Thymus (tissue), 11 donors: Measurements from ENCODE around the gene CELF4. TPM values are rescaled to one million over a fixed set of nuclear protein-coding genes. Genes with fewer than 3 reads are reported as not detected.

Source experiments
- DNase-seq, 9 donors: peaks; one replicate each; pipeline ENCODE4 v3.0.0-alpha.2; 2013; ENCODE audit warnings: low spot score in 9 of 9, low read depth in 6 of 9, missing footprints in 1 of 9
- H3K27ac ChIP-seq, 2 donors: one replicate each; pipeline ENCODE4 v1.5.1; 2013; ENCODE audit warnings: control low read depth in 1 of 2, low read depth in 1 of 2, low read length in 1 of 2, mild to moderate bottlenecking in 1 of 2, moderate library complexity in 1 of 2
- H3K27me3 ChIP-seq, 2 donors: one replicate each; pipeline ENCODE4 v1.5.1; 2013; ENCODE audit warnings: low read length in 1 of 2; ENCODE audit not compliant: control insufficient read depth in 2 of 2, insufficient read depth in 1 of 2
- H3K36me3 ChIP-seq, 2 donors: one replicate each; pipeline ENCODE4 v1.5.1; 2013; ENCODE audit warnings: low read length in 1 of 2, mild to moderate bottlenecking in 1 of 2, moderate library complexity in 1 of 2; ENCODE audit not compliant: control insufficient read depth in 2 of 2, insufficient read depth in 2 of 2
- H3K4me1 ChIP-seq, 2 donors: one replicate each; pipeline ENCODE4 v1.5.1; 2013; ENCODE audit warnings: low read length in 2 of 2; ENCODE audit not compliant: control insufficient read depth in 2 of 2, insufficient read depth in 2 of 2
- H3K4me3 ChIP-seq, 2 donors: one replicate each; pipeline ENCODE4 v1.5.1; 2013; ENCODE audit warnings: low read length in 2 of 2, control low read depth in 1 of 2, mild to moderate bottlenecking in 1 of 2
- H3K9me3 ChIP-seq, 2 donors: one replicate each; pipeline ENCODE4 v1.5.1; 2013; ENCODE audit warnings: low read length in 1 of 2, mild to moderate bottlenecking in 1 of 2; ENCODE audit not compliant: control insufficient read depth in 2 of 2, insufficient read depth in 1 of 2
- WGBS: extraction: QIAGEN DNeasy Blood & Tissue Kit; methylation state at CpG from one replicate; pipeline ENCODE4 v1.1.7; 2013; 5-methylcytosine and 5-hydroxymethylcytosine counted together
- polyA plus RNA-seq: library from polyadenylated mRNA; stranded (reverse); fragments of 200-250 nt; gene quantifications from one replicate; pipeline ENCODE4 v1.2.3, GENCODE V29; 2013
- total RNA-seq: library from RNA; stranded (reverse); fragments of 120-200 nt; gene quantifications from one replicate; pipeline ENCODE4 v1.2.4, GENCODE V29; 2013
- donor health status: healthy.

CELF4 gene
- total and polyA plus RNA-seq, 2 donors: 0.05 to 0.39 TPM

GRCh38 chr18:37341016-37341415, 224.6 kb downstream of the CELF4 start:
- WGBS: 84% methylated on average over 2 of the region's 2 CpGs
- peaks cover 0 to 6% of the 10 kb centered on the region in 2 donors for H3K27me3 ChIP-seq

GRCh38 chr18:37339701-37340215, 225.8 kb downstream of the CELF4 start:
- no peaks in the 10 kb centered on the region for H3K36me3 ChIP-seq
- DNase-seq: no peak
- H3K4me1 ChIP-seq: no peaks in the 10 kb centered on the region
- H3K27me3 ChIP-seq: peaks cover 0 to 6% of the 10 kb centered on the region in 2 donors
- H3K27ac ChIP-seq: no peak overlapping the region
- no peaks in the 10 kb centered on the region for H3K9me3 ChIP-seq
- no peak overlapping the region for H3K4me3 ChIP-seq
- 74% methylated on average over 11 of the region's 11 CpGs for WGBS

More at GRCh38 chr18:37341016-37341415, 224.6 kb downstream of the CELF4 start:
- Histone ChIP-seq H3K27ac (no peak overlapping the region), H3K36me3 (no peaks in the 10 kb centered on the region), H3K4me3 (no peak overlapping the region), H3K9me3 (no peaks in the 10 kb centered on the region), H3K4me1 (no peaks in the 10 kb centered on the region)
- no peak for DNase-seq

- H3K9me3 ChIP-seq: no peaks in the 10 kb centered on the region
- H3K27me3 ChIP-seq: no peaks in the 10 kb centered on the region
- no peaks in the 10 kb centered on the region for H3K4me1 ChIP-seq
- no peak overlapping the region for H3K27ac ChIP-seq
- no peak for DNase-seq
- H3K36me3 ChIP-seq: no peaks in the 10 kb centered on the region
- WGBS: 95% methylated on average over 27 of the region's 27 CpGs
- H3K4me3 ChIP-seq: no peak overlapping the region
These were observed 228.9 kb downstream of the CELF4 start for GRCh38 chr18:37336568-37337285.

- Histone ChIP-seq H3K4me3 (no peak overlapping the region), H3K27ac (no peak overlapping the region), H3K9me3 (no peaks in the 10 kb centered on the region), H3K36me3 (no peaks in the 10 kb centered on the region), H3K27me3 (no peaks in the 10 kb centered on the region), H3K4me1 (no peaks in the 10 kb centered on the region)
- 89% methylated on average over 3 of the region's 3 CpGs for WGBS
- DNase-seq: no peak
These were observed 230.2 kb downstream of the CELF4 start for GRCh38 chr18:37335409-37335736.

GRCh38 chr18:37334631-37335408, 230.8 kb downstream of the CELF4 start:
- no peaks in the 10 kb centered on the region for H3K27me3 ChIP-seq
- H3K9me3 ChIP-seq: no peaks in the 10 kb centered on the region
- H3K36me3 ChIP-seq: no peaks in the 10 kb centered on the region
- WGBS: 91% methylated on average over 23 of the region's 23 CpGs
- no peak overlapping the region for H3K4me3 ChIP-seq
- no peak for DNase-seq
- H3K4me1 ChIP-seq: no peaks in the 10 kb centered on the region
- no peak overlapping the region for H3K27ac ChIP-seq

GRCh38 chr18:37332628-37333420, 232.8 kb downstream of the CELF4 start:
- Histone ChIP-seq H3K9me3 (no peaks in the 10 kb centered on the region), H3K27ac (no peak overlapping the region), H3K36me3 (no peaks in the 10 kb centered on the region), H3K4me3 (no peak overlapping the region), H3K4me1 (no peaks in the 10 kb centered on the region), H3K27me3 (no peaks in the 10 kb centered on the region)
- WGBS: 87% methylated on average over 17 of the region's 17 CpGs
- DNase-seq: no peak

GRCh38 chr18:37332219-37332618, 233.4 kb downstream of the CELF4 start:
- H3K27ac ChIP-seq: no peak overlapping the region
- no peaks in the 10 kb centered on the region for H3K36me3 ChIP-seq
- WGBS: 92% methylated on average over 8 of the region's 8 CpGs
- H3K9me3 ChIP-seq: no peaks in the 10 kb centered on the region
- no peaks in the 10 kb centered on the region for H3K27me3 ChIP-seq
- DNase-seq: no peak
- H3K4me1 ChIP-seq: no peaks in the 10 kb centered on the region
- H3K4me3 ChIP-seq: no peak overlapping the region

- H3K4me1 ChIP-seq: no peaks in the 10 kb centered on the region
- no peaks in the 10 kb centered on the region for H3K9me3 ChIP-seq
- H3K36me3 ChIP-seq: no peaks in the 10 kb centered on the region
- H3K4me3 ChIP-seq: no peak overlapping the region
- DNase-seq: no peak
- H3K27me3 ChIP-seq: peaks cover 0 to 4% of the 10 kb centered on the region in 2 donors
- 92% methylated on average over 7 of the region's 7 CpGs for WGBS
- H3K27ac ChIP-seq: no peak overlapping the region
These were observed 235.4 kb downstream of the CELF4 start for GRCh38 chr18:37330173-37330572.
